Measurements from ENCODE around the gene DCAF8. TPM values are rescaled to one million over a fixed set of nuclear protein-coding genes. Genes with fewer than 3 reads are reported as not detected.

Gene DCAF8
- total RNA-seq, 1 donor from 2014 or later = 142 TPM

DNA sequence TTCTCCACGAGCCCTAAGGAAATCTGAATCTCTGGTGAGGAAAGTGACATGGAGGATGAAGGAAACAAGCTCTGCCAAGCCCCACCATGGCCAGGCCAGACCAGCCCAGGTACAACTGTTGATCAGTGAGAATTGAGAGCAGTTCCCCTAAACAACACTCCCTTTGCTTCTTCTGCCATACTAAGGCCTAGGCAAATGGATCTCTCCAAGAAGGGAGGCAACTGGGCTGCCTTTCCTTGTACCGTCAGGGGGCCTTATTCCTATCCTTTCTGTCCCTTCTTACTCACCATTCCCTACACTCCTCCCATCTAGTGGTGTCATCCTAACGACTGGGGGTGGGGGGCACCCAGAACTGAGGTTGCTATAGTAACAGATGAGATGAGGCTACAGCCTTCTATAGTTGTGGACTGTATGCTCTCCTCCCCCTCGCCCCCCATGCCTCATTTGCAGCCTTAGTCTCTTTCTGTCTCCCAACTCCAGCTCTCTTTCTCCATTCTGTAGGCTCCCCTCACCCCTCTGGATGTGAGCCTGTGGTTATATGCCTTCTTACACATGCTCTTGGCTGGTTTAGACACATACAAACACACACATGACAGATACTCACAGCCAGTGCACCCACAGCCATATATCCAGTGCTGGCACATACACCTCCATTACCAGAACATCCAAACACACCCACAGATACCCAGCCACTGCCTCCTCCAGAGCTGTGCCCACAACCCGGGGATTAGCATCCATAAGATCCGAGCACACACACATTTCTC, 53.6 kb downstream of the DCAF8 start:
- no peak for ATAC-seq
- DNase-seq (ENCODE audit: low spot score) = no peak
- intact Hi-C loops (cut with DNase I) = no loop called here

DNA sequence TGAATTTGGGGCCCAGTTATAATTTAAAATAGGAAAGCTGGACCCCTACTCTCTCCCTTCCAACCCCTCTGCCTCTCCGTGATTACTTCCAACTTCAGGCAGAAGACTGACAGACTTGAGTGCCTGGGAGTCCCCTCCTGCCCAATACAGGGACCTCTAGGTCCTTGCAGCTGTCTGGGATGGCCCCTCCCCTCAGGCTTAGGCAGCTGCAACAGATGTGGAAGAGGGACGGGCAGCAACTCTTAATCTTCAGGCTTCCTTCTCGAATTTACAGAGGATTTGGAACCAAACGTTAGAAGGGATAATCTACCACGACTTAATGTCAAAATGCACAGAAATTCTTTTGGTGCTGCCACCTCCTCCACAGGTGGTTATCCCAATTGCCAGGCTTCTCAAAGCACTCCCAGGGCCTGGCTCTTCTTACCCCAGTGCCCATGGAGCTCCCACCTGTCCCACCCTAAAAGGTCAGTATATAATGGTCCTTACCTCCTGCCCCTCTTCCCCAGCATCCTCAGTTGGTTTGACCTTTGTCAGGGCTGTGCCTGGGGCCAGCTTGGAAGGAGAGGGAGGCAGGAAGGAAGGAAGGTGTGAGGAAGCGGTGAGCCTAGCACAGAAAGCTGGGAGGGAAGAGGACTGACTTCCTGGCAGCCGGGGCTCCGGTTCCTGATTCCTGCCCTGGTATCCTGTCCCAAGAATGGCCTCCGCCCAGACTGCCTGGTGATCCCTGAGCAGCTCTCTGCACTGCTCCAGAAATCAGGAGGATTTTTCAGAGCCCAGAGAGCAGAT, 54.4 kb downstream of the DCAF8 start:
- intact Hi-C loops (cut with DNase I) = no loop called here
- DNase-seq (ENCODE audit: low spot score) (no peak), ATAC-seq (no peak)

DNA sequence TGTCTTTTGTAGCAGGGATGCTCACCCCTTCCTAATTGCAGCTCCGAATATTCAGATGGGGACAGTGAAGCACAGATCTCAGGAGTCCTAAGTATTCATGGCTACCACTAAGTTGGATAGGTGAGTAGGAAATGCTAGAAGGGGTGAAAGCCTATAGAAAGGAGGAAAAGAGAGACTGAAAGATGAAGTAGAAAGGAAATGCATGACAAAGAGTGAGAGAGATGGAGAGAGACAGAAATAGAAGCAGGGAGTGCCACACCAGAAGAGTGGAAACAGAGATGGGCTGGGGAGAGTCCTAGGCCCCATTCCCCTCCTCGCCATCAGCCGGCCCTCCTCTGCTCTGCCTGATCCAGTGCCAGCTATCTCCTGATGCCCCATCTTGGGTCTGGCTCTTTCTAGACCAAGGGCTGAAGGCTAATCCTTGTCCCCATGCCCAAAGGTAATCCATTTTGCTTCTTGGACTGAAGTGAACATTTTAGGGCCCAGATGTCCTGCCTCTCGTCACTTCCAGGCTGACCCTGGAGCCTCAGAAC, 55.2 kb downstream of the DCAF8 start:
- intact Hi-C loops (cut with DNase I) = no loop called here
- no peak for ATAC-seq

GRCh38 chr1:160206421-160207117, 55.8 kb downstream of the DCAF8 start:
- intact Hi-C loops (cut with DNase I) = no loop called here
- no peak for DNase-seq (ENCODE audit: low spot score)
- no peak for ATAC-seq

More for the DNA sequence above, 55.2 kb downstream of the DCAF8 start:
- DNase-seq (ENCODE audit: low spot score) = no peak

GRCh38 chr1:160206036-160206389, 56.3 kb downstream of the DCAF8 start:
- peak; percentile 72 for ATAC-seq
- peak; percentile 67 for DNase-seq (ENCODE audit: low spot score)
- intact Hi-C loops (cut with DNase I) = no loop called here

DNA sequence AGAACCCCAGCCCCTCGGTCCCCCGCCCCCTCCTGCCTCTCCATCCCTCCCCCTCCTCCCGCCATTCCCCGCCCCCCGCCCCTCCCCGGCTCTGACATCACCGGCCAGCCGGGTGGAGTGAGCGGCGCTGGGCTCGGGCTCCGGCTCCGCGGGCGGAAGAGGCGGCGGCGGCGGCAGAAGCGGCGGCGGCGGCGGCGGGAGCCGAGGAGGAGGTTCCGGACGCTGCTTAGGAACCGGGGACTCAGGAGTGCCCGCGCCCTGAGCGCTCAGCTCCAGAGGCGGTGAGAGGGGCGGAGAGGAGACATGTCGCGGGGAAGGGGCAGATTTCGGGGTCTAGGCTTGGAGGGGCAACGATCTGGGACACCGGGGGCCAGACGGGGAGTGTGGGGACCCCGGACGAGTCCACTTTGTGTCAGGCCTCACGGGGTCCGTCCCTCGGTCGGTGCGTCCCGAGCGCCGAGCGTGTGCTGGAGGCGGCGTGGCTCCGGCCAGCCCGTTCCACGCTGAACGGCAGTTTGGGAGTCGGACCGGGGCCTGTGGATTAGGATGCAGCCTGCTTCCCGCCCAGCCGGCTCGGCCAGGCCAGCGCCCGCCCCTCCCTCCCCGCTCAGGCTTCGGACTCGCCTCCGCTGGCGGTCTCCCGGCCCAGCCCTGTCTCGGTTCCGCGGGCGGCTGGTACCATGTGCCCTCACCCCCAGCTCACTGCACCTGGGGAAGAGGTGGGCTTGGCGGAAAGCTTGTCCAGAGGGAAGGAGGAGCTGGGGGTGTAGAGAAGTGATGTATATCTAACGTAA, 56.9 kb downstream of the DCAF8 start, which contains the start of gene PEA15:
Gene PEA15, plus strand, starts transcription at position 143 of the 794 bp plus-strand sequence. CDS start 6,161 bp downstream, outside the sequence.
- peak; percentile 87 for DNase-seq (ENCODE audit: low spot score)
- intact Hi-C loops (cut with DNase I) = no loop called here
- ATAC-seq = peak; percentile 90

- DNase-seq (ENCODE audit: low spot score) (no peak), ATAC-seq (peak; percentile 21)
- intact Hi-C loops (cut with DNase I) = no loop called here
Measured at GRCh38 chr1:160204526-160205241, 57.7 kb downstream of the DCAF8 start.

GRCh38 chr1:160200786-160201185, 61.6 kb downstream of the DCAF8 start:
- intact Hi-C loops (cut with DNase I) = no loop called here
- ATAC-seq (no peak), DNase-seq (ENCODE audit: low spot score) (no peak)

DNA sequence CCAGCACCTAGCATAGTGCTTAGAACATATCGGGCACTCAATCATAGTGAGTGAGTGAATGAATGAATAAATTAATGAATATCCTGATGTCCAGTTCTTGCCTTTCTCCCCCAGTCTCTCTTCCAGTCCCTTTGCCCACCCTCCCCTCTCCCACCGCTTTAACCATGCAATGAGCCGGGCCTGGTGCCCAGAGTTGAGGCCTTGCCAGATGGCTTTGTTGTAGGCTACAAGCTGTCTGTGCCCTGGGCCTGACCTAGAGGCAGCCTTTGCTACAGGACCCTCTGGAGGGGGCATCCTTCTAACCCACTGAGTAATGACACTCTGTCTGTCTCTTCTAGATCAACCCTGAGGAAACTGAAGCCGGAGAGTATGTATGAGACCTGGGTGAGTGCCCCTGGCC, 65.1 kb downstream of the DCAF8 start:
- ATAC-seq (no peak), DNase-seq (ENCODE audit: low spot score) (no peak)
- intact Hi-C loops (cut with DNase I) = no loop called here

GRCh38 chr1:160196143-160196542, 66.2 kb downstream of the DCAF8 start:
- DNase-seq (ENCODE audit: low spot score) (no peak), ATAC-seq (no peak)
- intact Hi-C loops (cut with DNase I) = no loop called here

- ATAC-seq = no peak
- DNase-seq (ENCODE audit: low spot score) = no peak
- intact Hi-C loops (cut with DNase I) = no loop called here
Measured at GRCh38 chr1:160194737-160195059, 67.7 kb downstream of the DCAF8 start.

DNA sequence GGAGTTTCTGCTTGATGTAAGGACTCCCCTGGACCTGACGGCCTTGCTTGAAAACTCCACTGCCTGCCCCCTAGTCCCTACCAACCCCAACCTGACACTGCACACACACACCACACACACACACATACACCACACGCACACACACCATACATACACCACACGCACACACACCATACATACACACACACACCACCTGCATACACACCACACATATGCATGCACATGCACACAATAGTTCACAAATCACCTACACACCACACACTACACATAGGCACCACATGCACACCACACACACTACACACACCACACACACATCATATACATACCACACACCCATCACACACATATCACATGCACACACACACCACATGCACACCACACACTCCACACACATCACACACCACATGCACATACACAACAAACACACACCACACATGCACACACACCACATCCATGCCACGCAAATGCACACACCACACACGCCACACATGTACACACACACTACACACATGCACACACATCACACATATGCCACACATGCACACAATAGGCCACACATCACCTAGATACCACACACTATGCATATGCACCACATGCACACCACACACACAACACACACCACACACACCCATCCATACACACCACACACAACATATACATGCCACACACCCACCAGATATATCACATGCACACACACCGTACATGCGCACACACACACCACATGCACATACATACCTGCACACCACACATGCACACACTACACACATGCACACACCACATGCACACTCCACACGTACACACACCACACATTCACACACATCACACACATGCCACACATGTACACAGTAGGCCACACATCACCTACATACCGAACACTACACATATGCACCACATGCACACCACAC, 68.3 kb downstream of the DCAF8 start:
- ATAC-seq (no peak), DNase-seq (ENCODE audit: low spot score) (no peak)
- intact Hi-C loops (cut with DNase I) = no loop called here

GRCh38 chr1:160193091-160193819, 69.1 kb downstream of the DCAF8 start:
- ATAC-seq (peak; percentile 93), DNase-seq (ENCODE audit: low spot score) (peak; percentile 94)
- intact Hi-C loops (cut with DNase I) = no loop called here

- intact Hi-C loops (cut with DNase I) = no loop called here
- ATAC-seq (no peak), DNase-seq (ENCODE audit: low spot score) (no peak)
Measured at GRCh38 chr1:160192234-160192633, 70.1 kb downstream of the DCAF8 start.

GRCh38 chr1:160191756-160192155, 70.6 kb downstream of the DCAF8 start:
- intact Hi-C loops (cut with DNase I) = no loop called here
- ATAC-seq = no peak
- no peak for DNase-seq (ENCODE audit: low spot score)
